SU-DHL-6 (cell line): ENCODE measurements around the gene PYDC1.

Source experiments
- H2AFZ ChIP-seq: fragments of 200-600 bp; sonication (generic); 2 replicates; pipeline ENCODE4 v1.6.1; 2014; ENCODE audit warnings: low read depth, mild to moderate bottlenecking, moderate library complexity, mixed read lengths, antibody characterized with exemption, low read length; ENCODE audit not compliant: severe bottlenecking
- H3F3A ChIP-seq: fragments of 200-600 bp; shearing (Covaris generic); 2 replicates; pipeline ENCODE4 v1.6.0; 2016; ENCODE audit warnings: antibody characterized with exemption, mild to moderate bottlenecking; ENCODE audit not compliant: insufficient read depth
- H3K27ac ChIP-seq: fragments of 200-600 bp; sonication (generic); 2 replicates; pipeline ENCODE4 v1.5.1; 2016; ENCODE audit warnings: low read depth, mild to moderate bottlenecking, low read length, moderate library complexity, mixed read lengths
- H3K27me3 ChIP-seq: fragments of 200-600 bp; sonication (generic), shearing (Covaris generic); 2 replicates; pipeline ENCODE4 v1.6.0; 2014; ENCODE audit warnings: mild to moderate bottlenecking, low read length
- H3K36me3 ChIP-seq: fragments of 200-600 bp; sonication (generic); 2 replicates; pipeline ENCODE4 v1.6.1; 2014; ENCODE audit warnings: mild to moderate bottlenecking, low read length, mixed read lengths
- H3K4me2 ChIP-seq: fragments of 300-600, 200-600 bp; shearing (Covaris generic), sonication (generic); 2 replicates; pipeline ENCODE4 v1.6.0; 2014; ENCODE audit warnings: low read length, low read depth, mild to moderate bottlenecking; ENCODE audit not compliant: poor library complexity, severe bottlenecking
- H3K4me3 ChIP-seq: fragments of 200-600 bp; sonication (generic); 2 replicates; pipeline ENCODE4 v1.5.1; 2014; ENCODE audit warnings: antibody characterized with exemption, low read length, mild to moderate bottlenecking, mixed read lengths; ENCODE audit not compliant: insufficient read depth, poor library complexity, severe bottlenecking
- H3K79me2 ChIP-seq: fragments of 200-600 bp; sonication (generic); 2 replicates; pipeline ENCODE4 v1.6.1; 2014; ENCODE audit warnings: mild to moderate bottlenecking, low read length, moderate library complexity; ENCODE audit not compliant: insufficient read depth
- H3K9ac ChIP-seq: fragments of 200-600 bp; sonication (generic); 2 replicates; pipeline ENCODE4 v1.7.0; 2014; ENCODE audit warnings: mild to moderate bottlenecking, low read length
- H3K9me2 ChIP-seq: fragments of 200-600 bp; sonication (generic); replicated peaks from 2 replicates; pipeline ENCODE4 v1.6.1; 2014; ENCODE audit warnings: low read length; ENCODE audit not compliant: insufficient read depth
- H3K9me3 ChIP-seq: fragments of 200-600 bp; sonication (generic); 2 replicates; pipeline ENCODE4 v1.6.1; 2014; ENCODE audit warnings: low read length, mixed read lengths; ENCODE audit not compliant: insufficient read depth
- H4K20me1 ChIP-seq: fragments of 200-600 bp; sonication (generic); 2 replicates; pipeline ENCODE4 v1.6.1; 2014; ENCODE audit warnings: low read depth, mild to moderate bottlenecking, antibody characterized with exemption, low read length, moderate library complexity, mixed read lengths
- EZH2phosphoT487 ChIP-seq: fragments of 200-600 bp; sonication (generic), shearing (Covaris generic); conservative IDR thresholded peaks from 2 replicates; pipeline ENCODE4 v1.6.1; 2018; ENCODE audit warnings: mild to moderate bottlenecking, antibody characterized with exemption, low read length, moderate library complexity, mixed read lengths
- TF ChIP-seq, protein P1 (sequence below): fragments of 200-600 bp; sonication (generic); IDR thresholded peaks from one replicate; pipeline ENCODE4 v1.5.1; 2017; ENCODE audit warnings: antibody characterized with exemption, mild to moderate bottlenecking, low read length, moderate library complexity; ENCODE audit not compliant: insufficient read depth, poor library complexity, severe bottlenecking

PYDC1 gene

DNA sequence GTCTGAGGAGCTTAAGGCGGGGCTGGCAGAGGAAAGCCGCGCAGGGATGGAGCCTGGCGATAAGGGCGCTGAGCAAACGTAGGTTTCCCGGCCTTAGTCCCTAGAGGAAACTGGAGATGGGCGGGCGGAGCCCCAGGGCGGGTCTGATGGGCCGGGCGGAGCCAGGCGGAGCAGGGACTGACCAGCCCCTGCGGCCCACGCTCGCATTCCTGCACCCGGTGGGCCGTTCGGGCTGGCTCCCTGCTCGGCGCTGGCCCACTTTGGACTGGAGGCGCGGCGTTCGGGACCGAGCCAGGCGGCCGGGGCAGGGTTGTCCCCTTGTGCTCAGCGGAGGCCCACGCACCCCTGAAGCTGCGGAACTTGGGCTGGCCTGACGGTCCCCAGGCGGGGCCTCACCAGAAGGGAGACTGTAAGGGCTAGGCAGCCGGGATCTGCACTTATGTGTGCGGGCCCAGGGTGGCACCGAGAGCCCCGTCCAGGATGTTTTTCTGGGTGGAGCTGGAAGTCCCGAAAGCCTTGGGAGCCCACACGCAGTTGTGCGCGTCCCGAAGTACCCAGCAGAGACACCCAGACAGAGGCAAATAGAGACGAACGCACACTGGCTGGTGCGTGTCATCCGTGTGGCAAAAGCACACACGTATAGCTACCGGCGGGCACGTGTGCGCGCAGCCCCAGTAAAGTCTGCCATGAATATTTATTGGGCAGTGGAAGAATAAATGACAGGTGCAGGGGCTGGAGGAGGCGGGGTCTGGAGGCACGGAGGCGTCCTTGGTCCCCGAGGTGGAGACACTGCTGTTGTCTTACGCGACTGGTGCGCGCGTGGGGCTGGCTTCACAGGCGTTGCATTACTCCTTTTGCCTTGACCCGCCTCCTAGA lies 1.4 kb downstream of the PYDC1 start:
- no peak overlapping the region for H3K9ac ChIP-seq

DNA sequence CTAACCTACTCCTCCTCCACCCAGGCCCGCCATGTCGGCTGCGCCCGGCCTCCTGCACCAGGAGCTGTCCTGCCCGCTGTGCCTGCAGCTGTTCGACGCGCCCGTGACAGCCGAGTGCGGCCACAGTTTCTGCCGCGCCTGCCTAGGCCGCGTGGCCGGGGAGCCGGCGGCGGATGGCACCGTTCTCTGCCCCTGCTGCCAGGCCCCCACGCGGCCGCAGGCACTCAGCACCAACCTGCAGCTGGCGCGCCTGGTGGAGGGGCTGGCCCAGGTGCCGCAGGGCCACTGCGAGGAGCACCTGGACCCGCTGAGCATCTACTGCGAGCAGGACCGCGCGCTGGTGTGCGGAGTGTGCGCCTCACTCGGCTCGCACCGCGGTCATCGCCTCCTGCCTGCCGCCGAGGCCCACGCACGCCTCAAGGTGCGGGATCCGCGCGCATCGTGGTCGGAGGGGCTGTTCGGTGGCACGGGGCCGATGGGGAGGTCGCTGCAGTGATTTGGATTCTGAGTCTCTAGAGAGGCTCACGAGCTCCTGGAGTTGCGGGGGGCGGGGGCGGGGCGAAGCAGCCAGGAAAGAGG lies 2.1 kb downstream of the PYDC1 start:
- Histone ChIP-seq H3K9me2 (no peaks in the 10 kb centered on the region), H3K4me3 (no peak overlapping the region), H2AFZ (no peak overlapping the region), H3K27ac (no peak overlapping the region), H3K9ac (no peak overlapping the region), H3F3A (no peaks in the 10 kb centered on the region), H4K20me1 (no peaks in the 10 kb centered on the region), H3K79me2 (no peaks in the 10 kb centered on the region), H3K36me3 (no peaks in the 10 kb centered on the region), H3K27me3 (no peaks in the 10 kb centered on the region), H3K9me3 (no peaks in the 10 kb centered on the region), H3K4me2 (no peak overlapping the region)
- TF ChIP-seq, protein P1, sequence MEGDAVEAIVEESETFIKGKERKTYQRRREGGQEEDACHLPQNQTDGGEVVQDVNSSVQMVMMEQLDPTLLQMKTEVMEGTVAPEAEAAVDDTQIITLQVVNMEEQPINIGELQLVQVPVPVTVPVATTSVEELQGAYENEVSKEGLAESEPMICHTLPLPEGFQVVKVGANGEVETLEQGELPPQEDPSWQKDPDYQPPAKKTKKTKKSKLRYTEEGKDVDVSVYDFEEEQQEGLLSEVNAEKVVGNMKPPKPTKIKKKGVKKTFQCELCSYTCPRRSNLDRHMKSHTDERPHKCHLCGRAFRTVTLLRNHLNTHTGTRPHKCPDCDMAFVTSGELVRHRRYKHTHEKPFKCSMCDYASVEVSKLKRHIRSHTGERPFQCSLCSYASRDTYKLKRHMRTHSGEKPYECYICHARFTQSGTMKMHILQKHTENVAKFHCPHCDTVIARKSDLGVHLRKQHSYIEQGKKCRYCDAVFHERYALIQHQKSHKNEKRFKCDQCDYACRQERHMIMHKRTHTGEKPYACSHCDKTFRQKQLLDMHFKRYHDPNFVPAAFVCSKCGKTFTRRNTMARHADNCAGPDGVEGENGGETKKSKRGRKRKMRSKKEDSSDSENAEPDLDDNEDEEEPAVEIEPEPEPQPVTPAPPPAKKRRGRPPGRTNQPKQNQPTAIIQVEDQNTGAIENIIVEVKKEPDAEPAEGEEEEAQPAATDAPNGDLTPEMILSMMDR: no peak
- no peak for TF ChIP-seq EZH2phosphoT487

More for the DNA sequence above, 1.4 kb downstream of the PYDC1 start:
- Histone ChIP-seq H3K27ac (no peak overlapping the region), H4K20me1 (no peaks in the 10 kb centered on the region), H3K4me2 (no peak overlapping the region), H3K36me3 (no peaks in the 10 kb centered on the region), H2AFZ (no peak overlapping the region), H3K9me3 (no peaks in the 10 kb centered on the region), H3K79me2 (no peaks in the 10 kb centered on the region), H3K27me3 (no peaks in the 10 kb centered on the region), H3K9me2 (no peaks in the 10 kb centered on the region), H3K4me3 (no peak overlapping the region), H3F3A (no peaks in the 10 kb centered on the region)
- TF ChIP-seq, protein P1: no peak
- no peak for TF ChIP-seq EZH2phosphoT487

DNA sequence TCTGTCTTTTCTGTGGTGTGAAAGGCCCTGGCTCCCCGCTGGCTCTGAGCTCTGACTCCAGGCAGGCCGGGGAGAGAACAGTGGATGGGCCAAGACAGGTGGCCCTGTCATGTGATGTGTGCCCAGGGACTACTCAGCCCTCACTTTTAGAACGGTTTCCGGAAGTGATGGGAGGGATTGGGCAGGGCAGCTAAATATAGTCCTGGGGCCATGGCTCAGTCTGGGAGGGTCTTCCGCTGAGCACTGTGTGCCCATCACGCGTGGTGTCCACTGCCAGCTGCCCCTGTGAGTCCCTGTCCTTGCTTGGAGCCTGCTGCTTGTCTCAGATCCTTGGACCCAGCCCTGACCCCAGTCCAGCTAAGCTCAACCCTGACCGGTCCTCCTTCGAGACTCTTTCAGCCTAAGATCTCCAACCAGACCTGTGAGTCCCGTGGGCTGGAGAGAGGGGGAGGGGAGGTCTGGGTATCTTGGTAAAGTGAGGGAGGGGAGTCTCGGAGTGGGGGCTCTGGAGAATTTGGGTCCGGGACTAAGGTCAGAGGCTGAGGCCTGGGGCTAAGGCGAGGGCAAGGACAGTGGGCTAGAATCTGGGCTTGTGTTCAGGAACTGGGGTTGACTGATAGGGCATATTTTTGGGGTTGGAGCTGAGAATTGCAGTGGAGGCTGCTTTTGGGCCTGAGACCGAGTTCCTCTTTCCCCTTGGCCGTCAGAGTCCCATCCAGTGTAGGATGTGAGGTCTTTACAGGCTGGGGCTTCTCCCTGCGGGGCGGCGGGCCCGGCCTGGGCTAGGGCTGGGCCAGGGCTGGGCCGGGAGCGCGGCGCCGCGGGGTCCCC lies 2.8 kb downstream of the PYDC1 start, which contains the start of gene TRIM72:
TRIM72 (plus strand) TSS at position 243 of the 831 bp plus-strand sequence. CDS start 620 bp downstream, outside the sequence.
- H3K4me3 ChIP-seq: no peak within 1 kb of the TSS
- H2AFZ ChIP-seq: no peak within 1 kb of the TSS

More for the DNA sequence above, 2.8 kb downstream of the PYDC1 start, which contains the start of gene TRIM72:
- TF ChIP-seq, protein P1: no peak
- TF ChIP-seq EZH2phosphoT487: no peak
- Histone ChIP-seq H3K9me3 (no peaks in the 10 kb centered on the region), H3K27ac (no peak within 1 kb of the TSS), H4K20me1 (no peaks in the 10 kb centered on the region), H3K9ac (no peak within 1 kb of the TSS), H3K36me3 (no peaks in the 10 kb centered on the region), H3K27me3 (no peaks in the 10 kb centered on the region), H3K9me2 (no peaks in the 10 kb centered on the region), H3K79me2 (no peaks in the 10 kb centered on the region), H3K4me2 (no peak within 1 kb of the TSS), H3F3A (no peaks in the 10 kb centered on the region)
